Measurements from ENCODE around the gene EGFR. TPM values are rescaled to one million over a fixed set of nuclear protein-coding genes. Genes with fewer than 3 reads are reported as not detected.

Gene EGFR
- total RNA-seq, 4 donors from 2014 or later, result 87.2 to 124 (median 94.5) TPM

- DNase-seq (ENCODE audit: low spot score) (no peak), ATAC-seq (ENCODE audit: low FRiP score) (no peak)
- TF ChIP-seq CTCF (IDR thresholded peaks at IDR 0.05), result no peak
Measured at GRCh38 chr7:55210176-55210575, 191.4 kb downstream of the EGFR start.

GRCh38 chr7:55210716-55211115 lies 191.9 kb downstream of the EGFR start:
- ATAC-seq (ENCODE audit: low FRiP score), result no peak
- no peak for TF ChIP-seq CTCF (IDR thresholded peaks at IDR 0.05)
- no peak for DNase-seq (ENCODE audit: low spot score)

- ATAC-seq (ENCODE audit: low FRiP score), result no peak
- no peak for DNase-seq (ENCODE audit: low spot score)
- no peak for TF ChIP-seq CTCF (IDR thresholded peaks at IDR 0.05)
Measured at GRCh38 chr7:55211726-55212125, 192.9 kb downstream of the EGFR start.

- DNase-seq (ENCODE audit: low spot score) (no peak), ATAC-seq (ENCODE audit: low FRiP score) (no peak)
- no peak for TF ChIP-seq CTCF (IDR thresholded peaks at IDR 0.05)
Measured at GRCh38 chr7:55212176-55212575, 193.4 kb downstream of the EGFR start.

GRCh38 chr7:55212838-55213237 lies 194.0 kb downstream of the EGFR start:
- TF ChIP-seq CTCF (IDR thresholded peaks at IDR 0.05), result no peak
- DNase-seq (ENCODE audit: low spot score) (no peak), ATAC-seq (ENCODE audit: low FRiP score) (no peak)

- DNase-seq (ENCODE audit: low spot score) (no peak), ATAC-seq (ENCODE audit: low FRiP score) (no peak)
- TF ChIP-seq CTCF (IDR thresholded peaks at IDR 0.05), result no peak
Measured at GRCh38 chr7:55214707-55215106, 195.9 kb downstream of the EGFR start.

GRCh38 chr7:55223023-55223422 lies 204.2 kb downstream of the EGFR start:
- DNase-seq (ENCODE audit: low spot score), result no peak
- ATAC-seq (ENCODE audit: low FRiP score), result no peak
- TF ChIP-seq CTCF (IDR thresholded peaks at IDR 0.05), result no peak

All from omental fat pad (tissue), 4 donors.